HepG2 (cell line): Measurements from ENCODE around the gene CCDC3.
"Not testable (repeated sequence)": the region's sequence is repeated elsewhere in the genome, so short reads cannot be mapped to it uniquely, and the experiment has no call there.

Experiments
- ASH2L ChIP-seq: fragments of 300-600, 200-600 bp; sonication (generic); IDR thresholded peaks from 2 replicates; pipeline ENCODE4 v1.7.0; 2017; ENCODE audit warnings: low read depth, mild to moderate bottlenecking, moderate library complexity, mixed read lengths, low read length; ENCODE audit not compliant: insufficient read length
- CTCF ChIP-seq: sonication (generic); formaldehyde crosslinking; IDR thresholded peaks from 2 replicates; pipeline ENCODE4 v1.5.0; 2020; ENCODE audit warnings: mild to moderate bottlenecking, missing genetic modification reagents, moderate library complexity
- MAX ChIP-seq: IDR thresholded peaks from 2 replicates; pipeline ENCODE4 v1.6.1; 2012; ENCODE audit warnings: inconsistent platforms
- NR3C1 ChIP-seq: sonication (generic); formaldehyde crosslinking; IDR thresholded peaks from 2 replicates; pipeline ENCODE4 v1.4.0; 2020; ENCODE audit warnings: missing genetic modification reagents
- POLR2AphosphoS5 ChIP-seq: IDR thresholded peaks from 2 replicates; pipeline ENCODE4 v1.6.1; 2012; ENCODE audit warnings: low read depth, low read length
- U2AF1 ChIP-seq: fragments of 200-400 bp; formaldehyde crosslinking; optimal IDR thresholded peaks from 2 replicates; pipeline ENCODE3; 2017; ENCODE audit warnings: mild to moderate bottlenecking, low read depth, low read length
- ZNF674 ChIP-seq: sonication (generic); formaldehyde crosslinking; IDR thresholded peaks from 2 replicates; pipeline ENCODE4 v1.5.0; 2020; ENCODE audit warnings: low read depth, mild to moderate bottlenecking, missing genetic modification reagents

- TF ChIP-seq U2AF1; POLR2AphosphoS5; ASH2L; CTCF (CRISPR knock-in tag); NR3C1 (CRISPR knock-in tag); MAX; ZNF674 (CRISPR knock-in tag): not testable (repeated sequence)
Measured at GRCh38 chr10:13035731-13036130, 34.2 kb upstream of the CCDC3 start.
